Measurements from ENCODE around the gene C5.
A peak's percentile ranks its signal among the peaks of the same experiment; 100 is the strongest.
"Not testable (repeated sequence)": the region's sequence is repeated elsewhere in the genome, so short reads cannot be mapped to it uniquely, and the experiment has no call there.

Gene C5

GRCh38 chr9:120977321-120977720, 72.8 kb downstream of the C5 start:
- DNase-seq, result no peak

- DNase-seq, result no peak
Measured at GRCh38 chr9:120974921-120975320, 75.2 kb downstream of the C5 start.

GRCh38 chr9:120974181-120974580, 75.9 kb downstream of the C5 start:
- DNase-seq, result no peak

- DNase-seq, result no peak
Measured at GRCh38 chr9:120971938-120972337, 78.1 kb downstream of the C5 start.

- not testable (repeated sequence) for DNase-seq
Measured at GRCh38 chr9:120971471-120971870, 78.6 kb downstream of the C5 start.

- no peak for DNase-seq
Measured at GRCh38 chr9:120970244-120970643, 79.8 kb downstream of the C5 start.

GRCh38 chr9:120966013-120966369, 84.1 kb downstream of the C5 start:
- no peak for DNase-seq

GRCh38 chr9:120965344-120966012, 84.6 kb downstream of the C5 start:
- DNase-seq, result no peak

GRCh38 chr9:120961936-120962335, 88.1 kb downstream of the C5 start:
- DNase-seq, result no peak

- DNase-seq, result no peak
Measured at GRCh38 chr9:120960001-120960400, 90.1 kb downstream of the C5 start.

GRCh38 chr9:120956862-120957261, 93.2 kb downstream of the C5 start:
- no peak for DNase-seq

GRCh38 chr9:120951960-120952618, 98.0 kb downstream of the C5 start:
- peak; percentile 67 for DNase-seq

GRCh38 chr9:120950421-120951388, 99.4 kb downstream of the C5 start:
- DNase-seq, result peak; percentile 79

GRCh38 chr9:120949290-120949689, 100.8 kb downstream of the C5 start:
- DNase-seq, result no peak

- DNase-seq, result no peak
Measured at GRCh38 chr9:120948824-120949223, 101.3 kb downstream of the C5 start.

GRCh38 chr9:120947222-120947621, 102.9 kb downstream of the C5 start:
- DNase-seq, result peak; percentile 33

- DNase-seq, result no peak
Measured at GRCh38 chr9:120946259-120946658, 103.8 kb downstream of the C5 start.

- no peak for DNase-seq
Measured at GRCh38 chr9:120944948-120945347, 105.1 kb downstream of the C5 start.

- no peak for DNase-seq
Measured at GRCh38 chr9:120944434-120944843, 105.6 kb downstream of the C5 start.

GRCh38 chr9:120942186-120943001, 107.7 kb downstream of the C5 start:
- DNase-seq, result peak; percentile 13

GRCh38 chr9:120941046-120941770, 108.9 kb downstream of the C5 start:
- peak; percentile 71 for DNase-seq

- DNase-seq, result no peak
Measured at GRCh38 chr9:120940573-120940972, 109.5 kb downstream of the C5 start.
